ENCODE measurements around the gene DCAF4. TPM values are rescaled to one million over a fixed set of nuclear protein-coding genes. Genes with fewer than 3 reads are reported as not detected.
"Not testable (repeated sequence)": the region's sequence is repeated elsewhere in the genome, so short reads cannot be mapped to it uniquely, and the experiment has no call there.

The DCAF4 gene
- total RNA-seq, 1 donor from 2014 or later = 21.1 TPM

DNA sequence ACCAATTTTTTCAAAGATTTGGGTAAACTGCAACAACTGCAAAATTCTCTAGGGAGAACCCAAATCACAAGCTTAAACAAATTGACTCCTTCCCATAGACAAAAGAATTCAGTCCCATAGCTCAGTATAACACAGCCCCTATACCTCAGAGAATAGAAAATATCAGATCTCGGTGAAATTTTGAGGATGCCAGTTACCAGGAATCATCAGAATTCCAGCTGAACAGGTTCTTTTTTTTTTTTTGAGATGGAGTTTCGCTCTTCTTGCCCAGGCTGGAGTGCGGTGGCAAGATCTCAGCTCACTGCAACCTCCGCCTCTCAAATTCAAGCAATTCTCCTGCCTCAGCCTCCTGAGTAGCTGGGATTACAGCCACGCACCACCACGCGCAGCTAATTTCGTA, 63.9 kb downstream of the DCAF4 start:
- no peaks in the 10 kb centered on the region for H3K27me3 ChIP-seq
- DNase-seq = no peak
- H3K9me3 ChIP-seq = no peaks in the 10 kb centered on the region
- peaks cover 57% of the 10 kb centered on the region for H3K36me3 ChIP-seq
- no peaks in the 10 kb centered on the region for H3K4me1 ChIP-seq
- H3K4me3 ChIP-seq = no peak overlapping the region
- no peak overlapping the region for H3K27ac ChIP-seq
- intact Hi-C loops (cut with DNase I) = no loop called here
- ATAC-seq = no peak
- TF ChIP-seq, protein P1, sequence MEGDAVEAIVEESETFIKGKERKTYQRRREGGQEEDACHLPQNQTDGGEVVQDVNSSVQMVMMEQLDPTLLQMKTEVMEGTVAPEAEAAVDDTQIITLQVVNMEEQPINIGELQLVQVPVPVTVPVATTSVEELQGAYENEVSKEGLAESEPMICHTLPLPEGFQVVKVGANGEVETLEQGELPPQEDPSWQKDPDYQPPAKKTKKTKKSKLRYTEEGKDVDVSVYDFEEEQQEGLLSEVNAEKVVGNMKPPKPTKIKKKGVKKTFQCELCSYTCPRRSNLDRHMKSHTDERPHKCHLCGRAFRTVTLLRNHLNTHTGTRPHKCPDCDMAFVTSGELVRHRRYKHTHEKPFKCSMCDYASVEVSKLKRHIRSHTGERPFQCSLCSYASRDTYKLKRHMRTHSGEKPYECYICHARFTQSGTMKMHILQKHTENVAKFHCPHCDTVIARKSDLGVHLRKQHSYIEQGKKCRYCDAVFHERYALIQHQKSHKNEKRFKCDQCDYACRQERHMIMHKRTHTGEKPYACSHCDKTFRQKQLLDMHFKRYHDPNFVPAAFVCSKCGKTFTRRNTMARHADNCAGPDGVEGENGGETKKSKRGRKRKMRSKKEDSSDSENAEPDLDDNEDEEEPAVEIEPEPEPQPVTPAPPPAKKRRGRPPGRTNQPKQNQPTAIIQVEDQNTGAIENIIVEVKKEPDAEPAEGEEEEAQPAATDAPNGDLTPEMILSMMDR (IDR thresholded peaks at IDR 0.05) = no peak

DNA sequence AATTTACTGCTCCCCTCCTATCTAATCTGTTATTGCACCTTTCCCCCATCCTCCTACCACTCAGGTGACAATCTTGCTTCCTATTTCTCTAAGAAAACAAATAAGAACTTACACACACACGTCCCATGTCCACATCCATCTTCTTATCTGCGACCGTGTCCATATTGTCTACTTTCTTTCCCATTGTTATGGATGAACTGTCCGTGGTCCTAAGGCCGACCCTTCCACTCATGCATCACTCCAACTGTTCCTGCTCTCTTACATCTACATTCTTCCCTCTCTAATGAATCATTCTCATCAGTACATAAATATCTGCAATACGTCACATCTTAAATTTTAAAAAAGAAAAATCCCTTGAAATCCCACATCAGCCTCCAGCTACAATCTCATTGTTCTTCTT, 70.7 kb downstream of the DCAF4 start:
- no peak overlapping the region for H3K4me3 ChIP-seq
- H3K4me1 ChIP-seq = no peaks in the 10 kb centered on the region
- peaks cover 64% of the 10 kb centered on the region for H3K36me3 ChIP-seq
- H3K9me3 ChIP-seq = no peaks in the 10 kb centered on the region
- intact Hi-C loops (cut with DNase I) = no loop called here
- no peak for ATAC-seq
- H3K27me3 ChIP-seq = no peaks in the 10 kb centered on the region
- H3K27ac ChIP-seq = no peak overlapping the region
- TF ChIP-seq, protein P1 (IDR thresholded peaks at IDR 0.05) = no peak
- no peak for DNase-seq

DNA sequence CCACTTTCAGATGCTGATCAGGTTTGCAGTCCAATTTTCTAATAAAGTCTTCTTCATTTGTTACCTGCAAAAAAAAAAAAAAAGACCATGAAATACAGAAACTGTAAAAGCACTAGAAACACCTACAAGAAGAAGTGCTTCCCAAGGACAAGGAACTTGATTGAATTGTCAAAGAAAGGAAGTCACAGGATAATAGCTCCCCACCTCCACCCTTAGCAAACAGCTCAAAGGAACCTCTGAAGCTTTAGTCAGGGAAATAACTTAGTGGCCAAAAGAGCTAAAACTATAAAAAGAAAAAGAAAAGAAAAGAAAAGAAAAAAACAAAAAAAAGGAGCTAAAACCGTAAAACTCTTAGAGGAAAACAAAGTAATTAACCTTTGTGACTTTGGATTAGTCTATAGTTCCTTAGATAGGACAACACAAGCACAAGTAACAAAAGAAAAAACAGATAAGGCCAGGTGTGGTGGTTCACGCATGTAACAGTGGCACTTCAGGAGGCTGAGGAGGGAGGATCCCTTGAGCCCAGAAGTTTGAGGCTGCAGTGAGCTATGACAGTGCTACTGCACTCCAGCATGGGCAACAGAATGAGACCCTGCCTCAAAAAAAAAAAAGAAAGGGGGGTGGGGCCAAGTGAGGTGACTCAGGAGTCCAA, 72.1 kb downstream of the DCAF4 start:
- intact Hi-C loops (cut with DNase I) = no loop called here
- peaks cover 53% of the 10 kb centered on the region for H3K36me3 ChIP-seq
- no peak for ATAC-seq

DNA sequence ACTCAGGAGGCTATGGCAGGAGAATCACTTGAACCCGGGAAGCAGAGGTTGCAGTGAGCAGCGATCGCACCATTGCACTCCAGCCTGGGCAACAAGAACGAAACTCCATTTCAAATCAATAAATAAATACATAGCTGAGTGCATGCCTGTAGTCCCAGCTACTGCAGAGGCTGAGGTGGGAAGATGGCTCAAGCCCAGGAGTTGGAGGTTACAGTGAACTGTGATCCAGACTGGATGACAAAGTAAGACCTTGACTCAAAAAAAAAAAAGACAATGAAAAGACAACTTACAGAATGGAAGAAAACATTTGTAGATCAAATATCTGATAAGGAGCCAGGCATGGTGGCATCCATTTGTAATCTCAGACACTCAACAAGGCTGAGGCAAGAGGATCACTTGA, 73.1 kb downstream of the DCAF4 start:
- Histone ChIP-seq H3K4me3 (no peak overlapping the region), H3K27ac (no peak overlapping the region), H3K36me3 (peaks cover 51% of the 10 kb centered on the region), H3K27me3 (no peaks in the 10 kb centered on the region), H3K9me3 (no peaks in the 10 kb centered on the region), H3K4me1 (no peaks in the 10 kb centered on the region)
- TF ChIP-seq, protein P1 (IDR thresholded peaks at IDR 0.05) = no peak
- intact Hi-C loops (cut with DNase I) = no loop called here
- ATAC-seq = no peak
- DNase-seq = no peak

More for the DNA sequence above, 72.1 kb downstream of the DCAF4 start:
- Histone ChIP-seq H3K4me3 (no peak overlapping the region), H3K9me3 (no peaks in the 10 kb centered on the region), H3K27ac (no peak overlapping the region), H3K4me1 (no peaks in the 10 kb centered on the region), H3K27me3 (no peaks in the 10 kb centered on the region)
- no peak for DNase-seq
- TF ChIP-seq, protein P1 (IDR thresholded peaks at IDR 0.05) = no peak

DNA sequence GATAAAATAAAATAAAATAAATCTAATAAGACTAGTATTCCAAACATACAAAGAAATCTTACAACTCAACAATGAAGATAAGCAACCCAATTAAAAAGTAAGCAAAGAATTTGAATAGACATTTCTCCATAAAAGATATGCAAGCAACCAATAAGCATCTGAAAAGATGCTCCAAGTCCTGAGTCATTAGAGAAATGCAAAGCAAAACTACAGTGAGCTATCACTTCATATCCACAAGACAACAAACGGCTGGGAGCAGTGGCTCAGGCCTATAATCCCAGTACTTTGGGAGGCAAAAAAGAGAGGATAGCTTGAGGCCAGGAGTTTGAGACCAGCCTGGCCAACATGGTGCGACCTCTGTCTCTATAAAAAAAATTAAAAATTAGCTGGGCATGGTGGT, 73.8 kb downstream of the DCAF4 start:
- Histone ChIP-seq H3K4me3 (no peak overlapping the region), H3K27me3 (no peaks in the 10 kb centered on the region), H3K4me1 (no peaks in the 10 kb centered on the region), H3K9me3 (no peaks in the 10 kb centered on the region), H3K36me3 (peaks cover 43% of the 10 kb centered on the region), H3K27ac (no peak overlapping the region)
- DNase-seq (no peak), ATAC-seq (no peak)
- TF ChIP-seq, protein P1 (IDR thresholded peaks at IDR 0.05) = no peak
- intact Hi-C loops (cut with DNase I) = no loop called here

DNA sequence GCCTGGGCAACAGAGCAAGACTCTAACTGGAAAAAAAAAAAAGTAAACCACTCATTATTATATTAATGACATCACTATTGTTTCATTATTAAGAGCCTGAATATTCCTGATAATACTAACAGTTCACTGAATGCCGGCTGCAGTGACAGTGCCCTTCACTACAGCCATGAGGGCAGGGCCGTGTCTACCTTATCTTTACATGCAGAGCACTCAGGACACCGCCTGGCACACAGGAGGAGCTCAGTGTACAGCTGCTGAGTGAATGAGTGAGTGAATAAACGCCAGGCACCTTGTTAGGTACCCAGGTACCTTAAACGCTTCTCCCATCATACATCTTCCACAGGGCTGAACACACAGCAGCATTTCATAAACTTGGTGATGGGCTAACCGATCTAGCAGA, 77.4 kb downstream of the DCAF4 start:
- H3K27me3 ChIP-seq = no peaks in the 10 kb centered on the region
- intact Hi-C loops (cut with DNase I) = no loop called here

DNA sequence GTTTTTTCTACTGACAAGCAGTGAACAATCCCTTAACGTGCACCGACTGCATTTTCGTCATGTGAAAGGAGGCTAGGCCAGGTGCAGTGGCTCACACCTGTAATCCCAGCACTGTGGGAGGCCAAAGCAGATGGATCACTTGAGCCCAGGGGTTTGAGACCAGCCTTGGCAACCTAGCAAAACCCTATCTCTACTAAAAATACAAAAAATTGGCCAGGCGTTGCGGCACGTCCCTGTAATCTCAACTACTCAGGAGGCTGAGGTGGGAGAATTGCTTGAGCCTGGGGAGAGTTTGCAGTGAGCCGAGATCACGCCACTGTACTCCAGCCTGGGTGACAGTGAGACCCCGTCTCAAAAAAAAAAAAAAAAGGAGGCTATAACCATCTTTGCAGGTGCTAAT, 78.4 kb downstream of the DCAF4 start:
- H3K36me3 ChIP-seq = peaks cover 16% of the 10 kb centered on the region

More for the DNA sequence above, 77.4 kb downstream of the DCAF4 start:
- Histone ChIP-seq H3K36me3 (peaks cover 18% of the 10 kb centered on the region), H3K4me1 (no peaks in the 10 kb centered on the region), H3K4me3 (no peak overlapping the region), H3K9me3 (no peaks in the 10 kb centered on the region), H3K27ac (no peak overlapping the region)
- DNase-seq (no peak), ATAC-seq (no peak)
- TF ChIP-seq, protein P1 (IDR thresholded peaks at IDR 0.05) = no peak

More for the DNA sequence above, 78.4 kb downstream of the DCAF4 start:
- H3K4me1 ChIP-seq; H3K27me3 ChIP-seq; H3K27ac ChIP-seq; ATAC-seq; H3K4me3 ChIP-seq; intact Hi-C loops (cut with DNase I); H3K9me3 ChIP-seq; DNase-seq: not testable (repeated sequence)
